Measurements from ENCODE around the gene PCNT. TPM values are rescaled to one million over a fixed set of nuclear protein-coding genes. Genes with fewer than 3 reads are reported as not detected.

The PCNT gene
- polyA plus RNA-seq, 1 experiment, result 8.5 TPM

- no peak overlapping the region for H3K4me3 ChIP-seq (ENCODE audit: low read depth, low read length)
- peaks cover 9% of the 10 kb centered on the region; the same call in 1 of the 2 replicates for H3K9me3 ChIP-seq (ENCODE audit: control insufficient read depth, insufficient read depth, low read length)
- POLR2A ChIA-PET, result no interaction called here
- no peak overlapping the region for H3K27ac ChIP-seq (ENCODE audit: low read depth, low read length)
- DNase-seq (ENCODE audit: low read depth, low spot score), result no peak
- no peaks in the 10 kb centered on the region for H3K27me3 ChIP-seq (ENCODE audit: control insufficient read depth, insufficient read depth, low read length)
- no peak for TF ChIP-seq CTCF (IDR thresholded peaks at IDR 0.05; ENCODE audit: low read depth, low read length)
- CTCF ChIA-PET, result no interaction called here
These were observed 52.3 kb downstream of the PCNT start for GRCh38 chr21:46376231-46376628.

- POLR2A ChIA-PET, result no interaction called here
These were observed 53.0 kb downstream of the PCNT start for GRCh38 chr21:46376856-46377453.

GRCh38 chr21:46377789-46378188 lies 53.8 kb downstream of the PCNT start:
- DNase-seq (ENCODE audit: low read depth, low spot score), result no peak
- no peak for TF ChIP-seq CTCF (IDR thresholded peaks at IDR 0.05; ENCODE audit: low read depth, low read length)
- H3K27me3 ChIP-seq (ENCODE audit: control insufficient read depth, insufficient read depth, low read length), result no peaks in the 10 kb centered on the region
- peaks cover 10% of the 10 kb centered on the region for H3K9me3 ChIP-seq (ENCODE audit: control insufficient read depth, insufficient read depth, low read length)
- CTCF ChIA-PET, result no interaction called here
- POLR2A ChIA-PET, result no interaction called here
- H3K4me3 ChIP-seq (ENCODE audit: low read depth, low read length), result no peak overlapping the region
- no peak overlapping the region for H3K27ac ChIP-seq (ENCODE audit: low read depth, low read length)

More at GRCh38 chr21:46376856-46377453, 53.0 kb downstream of the PCNT start:
- Histone ChIP-seq H3K27me3 (ENCODE audit: control insufficient read depth, insufficient read depth, low read length) (no peaks in the 10 kb centered on the region), H3K27ac (ENCODE audit: low read depth, low read length) (no peak overlapping the region), H3K4me3 (ENCODE audit: low read depth, low read length) (no peak overlapping the region), H3K9me3 (ENCODE audit: control insufficient read depth, insufficient read depth, low read length) (peaks cover 9% of the 10 kb centered on the region; the same call in 1 of the 2 replicates)
- DNase-seq (ENCODE audit: low read depth, low spot score), result no peak
- no peak for TF ChIP-seq CTCF (IDR thresholded peaks at IDR 0.05; ENCODE audit: low read depth, low read length)
- CTCF ChIA-PET, result no interaction called here

GRCh38 chr21:46379105-46379504 lies 55.1 kb downstream of the PCNT start:
- Histone ChIP-seq H3K27me3 (ENCODE audit: control insufficient read depth, insufficient read depth, low read length) (no peaks in the 10 kb centered on the region), H3K27ac (ENCODE audit: low read depth, low read length) (no peak overlapping the region), H3K9me3 (ENCODE audit: control insufficient read depth, insufficient read depth, low read length) (peaks cover 12% of the 10 kb centered on the region), H3K4me3 (ENCODE audit: low read depth, low read length) (no peak overlapping the region)
- no peak for DNase-seq (ENCODE audit: low read depth, low spot score)
- CTCF ChIA-PET, result no interaction called here
- TF ChIP-seq CTCF (IDR thresholded peaks at IDR 0.05; ENCODE audit: low read depth, low read length), result no peak
- POLR2A ChIA-PET, result no interaction called here

- TF ChIP-seq CTCF (IDR thresholded peaks at IDR 0.05; ENCODE audit: low read depth, low read length), result no peak
- ChIA-PET CTCF (interaction anchor here (0.6 kb wide), 1 partner anchor 256 kb away, joined by 7 read pairs; the partner anchor contains the start of gene PRMT2), POLR2A (no interaction called here)
- no peak for DNase-seq (ENCODE audit: low read depth, low spot score)
- no peaks in the 10 kb centered on the region for H3K27me3 ChIP-seq (ENCODE audit: control insufficient read depth, insufficient read depth, low read length)
- no peak overlapping the region for H3K27ac ChIP-seq (ENCODE audit: low read depth, low read length)
- H3K4me3 ChIP-seq (ENCODE audit: low read depth, low read length), result no peak overlapping the region
- peaks cover 12% of the 10 kb centered on the region for H3K9me3 ChIP-seq (ENCODE audit: control insufficient read depth, insufficient read depth, low read length)
These were observed 55.7 kb downstream of the PCNT start for GRCh38 chr21:46379691-46380090.
